GM12878 (cell line): ENCODE results near the gene PRPF31. TPM values are rescaled to one million over a fixed set of nuclear protein-coding genes. Genes with fewer than 3 reads are reported as not detected.

ENCODE experiments used
- ATF3 ChIP-seq: IDR thresholded peaks from 2 replicates; pipeline ENCODE4 v1.6.1; 2011; ENCODE audit warnings: low read depth, mild to moderate bottlenecking, low read length, moderate library complexity, borderline replicate concordance; ENCODE audit errors: extremely low read depth
- BMI1 ChIP-seq: fragments of 450-650 bp; IDR thresholded peaks from 2 replicates; pipeline ENCODE4 v1.6.1; 2016; ENCODE audit warnings: mild to moderate bottlenecking, moderate library complexity, borderline replicate concordance
- CREB1 ChIP-seq: IDR thresholded peaks from 2 replicates; pipeline ENCODE4 v1.6.1; 2012; ENCODE audit warnings: low read depth, mild to moderate bottlenecking, inconsistent platforms
- CREM ChIP-seq: IDR thresholded peaks from 2 replicates; pipeline ENCODE4 v1.6.1; 2014; ENCODE audit warnings: antibody characterized with exemption, low read depth
- FOXK2 ChIP-seq: fragments of 450-650 bp; IDR thresholded peaks from 2 replicates; pipeline ENCODE4 v1.6.1; 2017; ENCODE audit warnings: mild to moderate bottlenecking, moderate library complexity
- HDGF ChIP-seq: fragments of 450-650 bp; IDR thresholded peaks from 2 replicates; pipeline ENCODE4 v1.6.1; 2016; ENCODE audit warnings: antibody characterized with exemption
- JUNB ChIP-seq: IDR thresholded peaks from 2 replicates; pipeline ENCODE4 v1.6.1; 2016; ENCODE audit warnings: antibody characterized with exemption, mild to moderate bottlenecking
- MTA2 ChIP-seq: fragments of 450-650 bp; IDR thresholded peaks from 2 replicates; pipeline ENCODE4 v1.6.1; 2016; ENCODE audit warnings: low read depth, mild to moderate bottlenecking, moderate library complexity
- NR2C1 ChIP-seq: fragments of 450-650 bp; IDR thresholded peaks from 2 replicates; pipeline ENCODE4 v1.6.1; 2017; ENCODE audit warnings: antibody characterized with exemption, mild to moderate bottlenecking, moderate library complexity
- NR2F1 ChIP-seq: fragments of 450-650 bp; conservative IDR thresholded peaks from 2 replicates; pipeline ENCODE4 v1.6.1; 2017; ENCODE audit warnings: mild to moderate bottlenecking
- NRF1 ChIP-seq: conservative IDR thresholded peaks from 2 replicates; pipeline ENCODE4 v1.6.1; 2011; ENCODE audit warnings: mild to moderate bottlenecking, low read depth, low read length, improper control_type of control experiment
- PAX5 ChIP-seq: IDR thresholded peaks from 2 replicates; pipeline ENCODE4 v1.6.1; 2011; ENCODE audit warnings: low read depth, low read length, borderline replicate concordance
- POLR2A ChIP-seq: IDR thresholded peaks from 2 replicates; pipeline ENCODE4 v1.6.1; 2011; ENCODE audit warnings: low read depth, mild to moderate bottlenecking, low read length
- RB1 ChIP-seq: fragments of 450-650 bp; formaldehyde crosslinking; IDR thresholded peaks from 2 replicates; pipeline ENCODE4 v1.6.1; 2017; ENCODE audit warnings: mild to moderate bottlenecking, borderline replicate concordance
- RELB ChIP-seq: fragments of 450-650 bp; IDR thresholded peaks from 2 replicates; pipeline ENCODE4 v1.6.1; 2017; ENCODE audit warnings: low read depth, mild to moderate bottlenecking, moderate library complexity
- REST ChIP-seq: IDR thresholded peaks from 2 replicates; pipeline ENCODE4 v1.6.1; 2012; ENCODE audit warnings: mild to moderate bottlenecking, low read depth, low read length
- SMAD5 ChIP-seq: IDR thresholded peaks from 2 replicates; pipeline ENCODE4 v1.6.1; 2016; ENCODE audit warnings: antibody characterized with exemption, low read depth
- STAT1 ChIP-seq: fragments of 450-650 bp; conservative IDR thresholded peaks from 2 replicates; pipeline ENCODE4 v1.6.1; 2014; ENCODE audit warnings: antibody characterized with exemption, mild to moderate bottlenecking
- TAF1 ChIP-seq: IDR thresholded peaks from 2 replicates; pipeline ENCODE4 v1.6.1; 2011; ENCODE audit warnings: mild to moderate bottlenecking, low read depth, low read length, borderline replicate concordance
- ZBTB4 ChIP-seq: fragments of 450-650 bp; formaldehyde crosslinking; IDR thresholded peaks from 2 replicates; pipeline ENCODE4 v1.4.0; 2022; ENCODE audit warnings: mild to moderate bottlenecking, moderate library complexity
- ZSCAN29 ChIP-seq: fragments of 450-650 bp; IDR thresholded peaks from 2 replicates; pipeline ENCODE4 v1.6.1; 2017; ENCODE audit warnings: mild to moderate bottlenecking, moderate library complexity
- polyA plus RNA-seq, 11 experiments: library from polyadenylated mRNA; depleted of rRNA in 4 of 11; unstranded in 6 of 11; stranded (reverse) in 5 of 11; fragments of >200 nt; fragmentation: Nextera tagmentation in 4 of 11; fragmentation: Illumina TruSeq in 1 of 11; extraction: Ambion mirVana in 4 of 11; extraction: Trizol in 1 of 11; gene quantifications; 1 replicate in 1 of 11; 2 replicates in 10 of 11; pipeline versions ENCODE4 v1.2.1 to v1.2.3, GENCODE V29; 2011 to 2016; ENCODE audit warnings: inconsistent platforms in 2 of 11, missing spikeins in 2 of 11, low read depth in 1 of 11
- total RNA-seq, 4 experiments: library from RNA; depleted of rRNA in 3 of 4; stranded (reverse); fragments of >200 nt in 3 of 4; fragmentation: Illumina TruSeq in 1 of 4; extraction: Trizol in 1 of 4; gene quantifications; 2 replicates each; pipeline versions ENCODE4 v1.2.1 to v1.2.3, GENCODE V29; 2013 to 2021

Gene PRPF31
- total and polyA plus RNA-seq, 10 of the 15 experiments (the other 5 are each of a cell fraction or from before 2014, with no cell fraction given) = 2.7 to 170 (median 69.7) TPM

- TF ChIP-seq NR2C1 (peak; percentile 83), MTA2 (no peak), RB1 (peak; percentile 33; the same call in 1 of the 2 replicates), PAX5 (no peak; the same call in 1 of the 2 replicates), FOXK2 (peak; percentile 31; the same call in 1 of the 2 replicates), ATF3 (peak; percentile 21; the same call in 1 of the 2 replicates), TAF1 (peak; percentile 90), ZSCAN29 (no peak), REST (no peak), NR2F1 (peak; percentile 97), NRF1 (peak; percentile 99), CREB1 (peak; percentile 80), POLR2A (peak; percentile 94), BMI1 (no peak), JUNB (no peak), SMAD5 (peak; percentile 82), HDGF (peak; percentile 70; the same call in 1 of the 2 replicates), STAT1 (0 out of 2 replicates have a peak, but pooled peaks have one; percentile 53), ZBTB4 (CRISPR knock-in tag) (no peak), RELB (peak; percentile 90), CREM (peak; percentile 95)
Observed at GRCh38 chr19:54102421-54103169, 13.0 kb upstream of the PRPF31 start, which contains the start of gene NDUFA3 (continued).
